IMR-90 (cell line): ENCODE results near the gene SULT1C4. TPM values are rescaled to one million over a fixed set of nuclear protein-coding genes. Genes with fewer than 3 reads are reported as not detected.

ENCODE experiments used
- ATAC-seq: fragments of 200-7000 bp; cut with Tn5 transposase; 2 replicates; pipeline ENCODE4 v1.9.1; 2020; ENCODE audit warnings: low read depth, mild to moderate bottlenecking, moderate library complexity
- BruUV-seq: library from RNA; stranded (reverse); fragments of 400-500 nt; replicated peaks from 2 replicates; lab custom pipeline; 2021; lab: Mats Ljungman, UMichigan
- CTCF ChIA-PET: fragments of 300-600 bp; formaldehyde crosslinking; extraction: SDS; loops from one replicate; lab custom pipeline; 2021; ENCODE audit warnings: antibody characterized with exemption; lab: Yijun Ruan, JAX
- POLR2A ChIA-PET: fragments of 300-600 bp; sonication (Branson Sonifier 250); formaldehyde crosslinking; loops from one replicate; lab custom pipeline; 2022; ENCODE audit warnings: antibody characterized with exemption; ENCODE audit not compliant: unreplicated experiment; lab: Charles Lee
- DNase-seq: peaks from one replicate; pipeline ENCODE4 v3.0.0; 2013
- H2AFZ ChIP-seq: replicated peaks from 2 replicates; pipeline ENCODE3; 2013; ENCODE audit warnings: low read length, mild to moderate bottlenecking; ENCODE audit not compliant: poor library complexity
- H2AK5ac ChIP-seq: 2 replicates; pipeline ENCODE4 v1.6.1; 2013; ENCODE audit warnings: low read depth, low read length, inconsistent platforms
- H2AK9ac ChIP-seq: replicated peaks from 2 replicates; pipeline ENCODE3; 2013; ENCODE audit warnings: mild to moderate bottlenecking, low read depth, low read length, moderate library complexity; ENCODE audit not compliant: poor library complexity
- H2BK120ac ChIP-seq: 2 replicates; pipeline ENCODE4 v1.6.1; 2013; ENCODE audit warnings: low read depth, low read length, inconsistent platforms
- H2BK15ac ChIP-seq: 3 replicates; pipeline ENCODE4 v1.6.1; 2013; ENCODE audit warnings: low read depth, low read length, inconsistent platforms
- H2BK20ac ChIP-seq: 2 replicates; pipeline ENCODE4 v1.6.1; 2013; ENCODE audit warnings: low read depth, mild to moderate bottlenecking, inconsistent platforms, low read length, moderate library complexity
- H2BK5ac ChIP-seq: 2 replicates; pipeline ENCODE4 v1.6.1; 2013; ENCODE audit warnings: mild to moderate bottlenecking, low read depth, low read length, inconsistent platforms; ENCODE audit not compliant: poor library complexity, severe bottlenecking
- H3K14ac ChIP-seq: replicated peaks from 2 replicates; pipeline ENCODE4 v1.6.1; 2013; ENCODE audit warnings: low read depth, low read length, inconsistent platforms
- H3K18ac ChIP-seq: 2 replicates; pipeline ENCODE4 v1.6.1; 2013; ENCODE audit warnings: low read depth, low read length, control low read depth
- H3K23ac ChIP-seq: 2 replicates; pipeline ENCODE4 v1.6.1; 2013; ENCODE audit warnings: low read depth, low read length, inconsistent platforms
- H3K27ac ChIP-seq: 2 replicates; pipeline ENCODE4 v1.5.1; 2013; ENCODE audit warnings: mild to moderate bottlenecking, control low read depth, low read length; ENCODE audit not compliant: insufficient read depth
- H3K27me3 ChIP-seq: 2 replicates; pipeline ENCODE4 v1.6.1; 2013; ENCODE audit warnings: low read length; ENCODE audit not compliant: control insufficient read depth, insufficient read depth
- H3K36me3 ChIP-seq: 2 replicates; pipeline ENCODE4 v1.6.1; 2013; ENCODE audit warnings: low read length, mixed read lengths; ENCODE audit not compliant: control insufficient read depth, insufficient read depth
- H3K4ac ChIP-seq: 2 replicates; pipeline ENCODE4 v1.6.1; 2013; ENCODE audit warnings: low read depth, low read length, inconsistent platforms
- H3K4me1 ChIP-seq: 2 replicates; pipeline ENCODE4 v1.6.1; 2013; ENCODE audit warnings: low read length, mixed read lengths; ENCODE audit not compliant: control insufficient read depth, insufficient read depth
- H3K4me2 ChIP-seq: 2 replicates; pipeline ENCODE4 v1.6.1; 2013; ENCODE audit warnings: low read depth, mild to moderate bottlenecking, control low read depth, low read length, moderate library complexity
- H3K4me3 ChIP-seq: 2 replicates; pipeline ENCODE4 v1.5.1; 2013; ENCODE audit warnings: low read depth, mild to moderate bottlenecking, control low read depth, low read length, moderate library complexity; ENCODE audit not compliant: insufficient read depth
- H3K56ac ChIP-seq: 2 replicates; pipeline ENCODE4 v1.6.1; 2013; ENCODE audit warnings: low read length, inconsistent platforms; ENCODE audit not compliant: insufficient read depth; ENCODE audit errors: extremely low read depth
- H3K79me1 ChIP-seq, 2 experiments: 2 replicates each; pipeline ENCODE4 v1.6.1; 2013; ENCODE audit warnings: low read length in 2 of 2, inconsistent platforms in 1 of 2, low read depth in 1 of 2
- H3K9ac ChIP-seq: 2 replicates; pipeline ENCODE4 v1.6.1; 2013; ENCODE audit warnings: low read depth, low read length, control low read depth
- H3K9me1 ChIP-seq: 2 replicates; pipeline ENCODE4 v1.6.1; 2013; ENCODE audit warnings: low read length, inconsistent platforms; ENCODE audit not compliant: insufficient read depth
- H3K9me3 ChIP-seq: 2 replicates; pipeline ENCODE4 v1.6.1; 2013; ENCODE audit warnings: low read length; ENCODE audit not compliant: control insufficient read depth, insufficient read depth
- H4K20me1 ChIP-seq: 2 replicates; pipeline ENCODE4 v1.6.1; 2013; ENCODE audit warnings: low read length, inconsistent platforms; ENCODE audit not compliant: insufficient read depth
- H4K5ac ChIP-seq: 2 replicates; pipeline ENCODE4 v1.6.1; 2013; ENCODE audit warnings: mild to moderate bottlenecking, low read depth, low read length, control low read depth
- H4K8ac ChIP-seq, 2 experiments: 2 replicates each; pipeline ENCODE4 v1.6.1; 2013; ENCODE audit warnings: low read depth in 2 of 2, low read length in 2 of 2, control low read depth in 1 of 2, inconsistent platforms in 1 of 2
- H4K91ac ChIP-seq: 2 replicates; pipeline ENCODE4 v1.6.1; 2013; ENCODE audit warnings: low read depth, low read length, inconsistent platforms; ENCODE audit not compliant: insufficient read depth
- BHLHE40 ChIP-seq: fragments of 150-350 bp; IDR thresholded peaks from 2 replicates; pipeline ENCODE4 v1.6.1; 2016; ENCODE audit warnings: mild to moderate bottlenecking, low read depth, low read length
- CEBPB ChIP-seq: IDR thresholded peaks from 2 replicates; pipeline ENCODE4 v1.6.1; 2012; ENCODE audit warnings: low read depth, low read length, improper control_type of control experiment
- CHD1 ChIP-seq: IDR thresholded peaks from 2 replicates; pipeline ENCODE4 v1.6.1; 2012; ENCODE audit warnings: low read depth, low read length, improper control_type of control experiment
- CTCF ChIP-seq: conservative IDR thresholded peaks from 2 replicates; pipeline ENCODE4 v1.5.1; 2012; ENCODE audit warnings: mild to moderate bottlenecking, low read depth, low read length, improper control_type of control experiment
- ELK1 ChIP-seq: fragments of 150-350 bp; IDR thresholded peaks from 2 replicates; pipeline ENCODE4 v1.6.1; 2016; ENCODE audit warnings: low read depth, mild to moderate bottlenecking, low read length, moderate library complexity, borderline replicate concordance
- FOS ChIP-seq: fragments of 150-350 bp; IDR thresholded peaks from 2 replicates; pipeline ENCODE4 v1.6.1; 2016; ENCODE audit warnings: low read depth, low read length
- MAFK ChIP-seq: IDR thresholded peaks from 2 replicates; pipeline ENCODE4 v1.6.1; 2012; ENCODE audit warnings: low read depth, low read length, improper control_type of control experiment
- MAZ ChIP-seq: IDR thresholded peaks from 2 replicates; pipeline ENCODE4 v1.6.1; 2012; ENCODE audit warnings: low read depth, mild to moderate bottlenecking, low read length, improper control_type of control experiment, moderate library complexity, borderline replicate concordance
- MXI1 ChIP-seq: IDR thresholded peaks from 2 replicates; pipeline ENCODE4 v1.6.1; 2012; ENCODE audit warnings: low read depth, mild to moderate bottlenecking, low read length, moderate library complexity, borderline replicate concordance
- NFE2L2 ChIP-seq: fragments of 150-350 bp; IDR thresholded peaks from 2 replicates; pipeline ENCODE4 v1.6.1; 2016; ENCODE audit warnings: low read depth, mild to moderate bottlenecking, low read length
- POLR2A ChIP-seq: IDR thresholded peaks from 2 replicates; pipeline ENCODE4 v1.6.1; 2012; ENCODE audit warnings: mild to moderate bottlenecking, low read depth, low read length
- RAD21 ChIP-seq: IDR thresholded peaks from 2 replicates; pipeline ENCODE4 v1.6.1; 2012; ENCODE audit warnings: low read length, improper control_type of control experiment
- RCOR1 ChIP-seq: IDR thresholded peaks from 2 replicates; pipeline ENCODE4 v1.6.1; 2012; ENCODE audit warnings: mild to moderate bottlenecking, low read length, improper control_type of control experiment; ENCODE audit not compliant: insufficient replicate concordance
- RFX5 ChIP-seq: IDR thresholded peaks from 2 replicates; pipeline ENCODE4 v1.8.0; 2012; ENCODE audit warnings: low read depth, mild to moderate bottlenecking, low read length, moderate library complexity
- SMC3 ChIP-seq: fragments of 150-350 bp; IDR thresholded peaks from 2 replicates; pipeline ENCODE4 v1.6.1; 2016; ENCODE audit warnings: low read depth, mild to moderate bottlenecking, antibody characterized with exemption, low read length, moderate library complexity
- USF2 ChIP-seq: fragments of 150-350 bp; IDR thresholded peaks from 2 replicates; pipeline ENCODE4 v1.6.1; 2017; ENCODE audit warnings: mild to moderate bottlenecking, antibody characterized with exemption, low read length, low read depth
- WGBS, 2 experiments: methylation state at CpG; one replicate each; pipeline versions ENCODE4 v1.1.5 to v1.1.7; 2013; ENCODE audit warnings: missing lambda C conversion rate in 2 of 2; ENCODE audit not compliant: insufficient read length in 1 of 2; ENCODE audit errors: extremely low coverage in 2 of 2; 5-methylcytosine and 5-hydroxymethylcytosine counted together
- dilution Hi-C: fragments of 300-500 bp; cut with HindIII; formaldehyde crosslinking; loops from one replicate; pipeline ENCODE4 v1.14.3; 2018; ENCODE audit warnings: low sequenced_read_pairs; ENCODE audit not compliant: unreplicated experiment
- in situ Hi-C: fragments of 300-500 bp; cut with MboI; formaldehyde crosslinking; loops from 3 replicates; pipeline ENCODE4 v1.14.3; 2019; ENCODE audit warnings: low sequenced_read_pairs, inconsistent platforms, mixed read lengths
- intact Hi-C: fragments of 100-400 bp; cut with micrococcal nuclease; formaldehyde crosslinking; loops from 2 replicates; pipeline ENCODE4 v1.10.0; 2022
- polyA plus RNA-seq, 3 experiments: library from polyadenylated mRNA; depleted of rRNA; stranded (reverse); fragments of >200 nt; gene quantifications; 2 replicates each; pipeline ENCODE4 v1.2.3, GENCODE V29; 2012; ENCODE audit warnings: low replicate concordance in 1 of 3
- total RNA-seq: library from RNA; depleted of rRNA; stranded (reverse); fragments of >200 nt; gene quantifications from 2 replicates; pipeline ENCODE4 v1.2.3, GENCODE V29; 2012

Gene SULT1C4
- total and polyA plus RNA-seq, 2 of the 4 experiments (the other 2 are of a cell fraction), result 0.36 to 0.50 TPM

GRCh38 chr2:108414945-108415344, 37.2 kb downstream of the SULT1C4 start:
- H4K20me1 ChIP-seq, result no peaks in the 10 kb centered on the region
- no peak overlapping the region for H2AK9ac ChIP-seq
- H3K9me3 ChIP-seq, result no peaks in the 10 kb centered on the region
- H3K4me3 ChIP-seq, result no peak overlapping the region
- H3K79me1 ChIP-seq, result peaks cover 0 to 8% of the 10 kb centered on the region in 2 experiments; a peak in 1 of 4 replicates
- no peak overlapping the region for H3K18ac ChIP-seq
- H3K23ac ChIP-seq, result no peak overlapping the region
- H2AK5ac ChIP-seq, result peak overlapping the region; percentile 64
- H3K4me1 ChIP-seq, result peaks cover 5% of the 10 kb centered on the region; the same call in 1 of the 2 replicates
- BruUV-seq, result no TSS peak
- H2BK120ac ChIP-seq, result no peak overlapping the region; the same call in 1 of the 2 replicates
- in situ Hi-C loops, result no loop called here
- intact Hi-C loops, result loop anchor here (5.0 kb wide), 1 partner anchor 32 kb away; the partner anchor contains the start of gene GCC2
- H3K27ac ChIP-seq, result no peak overlapping the region
- H3K4ac ChIP-seq, result no peak overlapping the region; the same call in 1 of the 2 replicates
- DNase-seq (no peak), ATAC-seq (no peak)
- POLR2A ChIA-PET, result no interaction called here
- H3K9ac ChIP-seq, result no peak overlapping the region
- peaks cover 15% of the 10 kb centered on the region for H3K9me1 ChIP-seq
- no peak overlapping the region for H3K4me2 ChIP-seq
- TF ChIP-seq NFE2L2, result no peak
- no peak for TF ChIP-seq CHD1
- TF ChIP-seq ELK1, result no peak
- no peak for TF ChIP-seq MAZ
- no peak for TF ChIP-seq CTCF
- TF ChIP-seq CEBPB, result no peak
- TF ChIP-seq MXI1, result no peak
- no peak for TF ChIP-seq SMC3
- no peak for TF ChIP-seq FOS
- no peak for TF ChIP-seq RCOR1
- no peak for TF ChIP-seq RAD21
- no peak for TF ChIP-seq RFX5
- TF ChIP-seq BHLHE40, result no peak
- TF ChIP-seq POLR2A, result no peak
- TF ChIP-seq MAFK, result no peak
- no peak for TF ChIP-seq USF2
- CTCF ChIA-PET, result no interaction called here
- no peaks in the 10 kb centered on the region for H3K27me3 ChIP-seq
- H2BK15ac ChIP-seq, result peak overlapping the region; percentile 54; the same call in 1 of the 3 replicates
- H3K56ac ChIP-seq, result no peak overlapping the region
- no peak overlapping the region for H2BK5ac ChIP-seq
- no peak overlapping the region for H4K91ac ChIP-seq
- no peak overlapping the region for H2AFZ ChIP-seq
- no CpG with 5 or more reads among the region's 2 CpGs for WGBS, 2 experiments
- H2BK20ac ChIP-seq, result no peak overlapping the region
- no peaks in the 10 kb centered on the region for H3K36me3 ChIP-seq
- H4K8ac ChIP-seq, result no peak overlapping the region; a peak in 1 of 4 replicates
- dilution Hi-C loops, result no loop called here
- H4K5ac ChIP-seq, result no peak overlapping the region
- H3K14ac ChIP-seq, result 0 out of 2 replicates have a peak overlapping the region, but pooled peaks have one; percentile 45
